Measurements from ENCODE around the gene FAM222A. TPM values are rescaled to one million over a fixed set of nuclear protein-coding genes. Genes with fewer than 3 reads are reported as not detected.

Gene FAM222A
- polyA plus RNA-seq, 1 donor from 2014 or later, result 8.5 TPM

DNA sequence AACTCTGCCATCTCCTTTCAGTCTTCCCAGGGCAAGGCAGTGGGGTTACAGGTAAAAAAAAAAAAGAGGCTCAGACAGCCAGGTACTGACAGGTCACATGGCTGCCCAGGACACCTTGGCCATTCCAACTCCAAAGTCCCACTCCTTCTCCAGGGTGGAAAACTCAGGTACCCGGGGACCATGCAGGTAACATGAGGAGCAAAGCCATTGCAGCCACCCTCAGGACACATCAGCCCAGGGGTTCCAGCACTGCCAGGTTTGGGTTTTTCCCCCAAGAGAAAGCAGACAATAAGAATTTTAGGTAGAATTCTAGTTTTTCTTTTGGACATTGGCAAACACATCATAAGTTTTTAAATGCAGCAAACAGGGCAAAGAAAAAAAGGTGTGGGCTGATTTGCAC, 15.3 kb downstream of the FAM222A start:
- Histone ChIP-seq H3K4me2 (ENCODE audit: low read length) (no peak overlapping the region), H3K9ac (ENCODE audit: low read length) (no peak overlapping the region), H4K20me1 (ENCODE audit: insufficient read depth) (no peaks in the 10 kb centered on the region), H3K36me3 (ENCODE audit: insufficient read depth, low read length) (no peaks in the 10 kb centered on the region), H3K9me2 (ENCODE audit: insufficient read depth, low read length) (no peaks in the 10 kb centered on the region), H3K79me2 (replicated peaks; ENCODE audit: insufficient read depth, low read length) (peaks cover 38% of the 10 kb centered on the region), H3K27me3 (ENCODE audit: insufficient read depth, low read depth, low read length) (no peaks in the 10 kb centered on the region), H3K27ac (ENCODE audit: low read length) (no peak overlapping the region), H3K9me3 (ENCODE audit: low read length) (no peaks in the 10 kb centered on the region), H3F3A (ENCODE audit: insufficient read depth, low read length, poor library complexity, severe bottlenecking) (no peaks in the 10 kb centered on the region), H3K4me3 (ENCODE audit: low read length) (no peak overlapping the region), H2AFZ (ENCODE audit: low read depth, low read length) (no peak overlapping the region)
- TF ChIP-seq EZH2 (IDR thresholded peaks at IDR 0.05; ENCODE audit: borderline replicate concordance, insufficient read depth, low read length, poor library complexity, severe bottlenecking), result no peak
- TF ChIP-seq TAF1 (IDR thresholded peaks at IDR 0.05; ENCODE audit: low read depth), result no peak
- no peak for TF ChIP-seq RAD21 (conservative IDR thresholded peaks at IDR 0.05)
- no peak for TF ChIP-seq SMC3 (conservative IDR thresholded peaks at IDR 0.05; ENCODE audit: poor library complexity)
- TF ChIP-seq POLR2AphosphoS5 (IDR thresholded peaks at IDR 0.05), result no peak
- TF ChIP-seq, protein P1, sequence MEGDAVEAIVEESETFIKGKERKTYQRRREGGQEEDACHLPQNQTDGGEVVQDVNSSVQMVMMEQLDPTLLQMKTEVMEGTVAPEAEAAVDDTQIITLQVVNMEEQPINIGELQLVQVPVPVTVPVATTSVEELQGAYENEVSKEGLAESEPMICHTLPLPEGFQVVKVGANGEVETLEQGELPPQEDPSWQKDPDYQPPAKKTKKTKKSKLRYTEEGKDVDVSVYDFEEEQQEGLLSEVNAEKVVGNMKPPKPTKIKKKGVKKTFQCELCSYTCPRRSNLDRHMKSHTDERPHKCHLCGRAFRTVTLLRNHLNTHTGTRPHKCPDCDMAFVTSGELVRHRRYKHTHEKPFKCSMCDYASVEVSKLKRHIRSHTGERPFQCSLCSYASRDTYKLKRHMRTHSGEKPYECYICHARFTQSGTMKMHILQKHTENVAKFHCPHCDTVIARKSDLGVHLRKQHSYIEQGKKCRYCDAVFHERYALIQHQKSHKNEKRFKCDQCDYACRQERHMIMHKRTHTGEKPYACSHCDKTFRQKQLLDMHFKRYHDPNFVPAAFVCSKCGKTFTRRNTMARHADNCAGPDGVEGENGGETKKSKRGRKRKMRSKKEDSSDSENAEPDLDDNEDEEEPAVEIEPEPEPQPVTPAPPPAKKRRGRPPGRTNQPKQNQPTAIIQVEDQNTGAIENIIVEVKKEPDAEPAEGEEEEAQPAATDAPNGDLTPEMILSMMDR (IDR thresholded peaks at IDR 0.05; ENCODE audit: poor library complexity, severe bottlenecking), result no peak
- TF ChIP-seq MXI1 (conservative IDR thresholded peaks at IDR 0.05; ENCODE audit: poor library complexity, severe bottlenecking), result no peak
- TF ChIP-seq, protein P2, sequence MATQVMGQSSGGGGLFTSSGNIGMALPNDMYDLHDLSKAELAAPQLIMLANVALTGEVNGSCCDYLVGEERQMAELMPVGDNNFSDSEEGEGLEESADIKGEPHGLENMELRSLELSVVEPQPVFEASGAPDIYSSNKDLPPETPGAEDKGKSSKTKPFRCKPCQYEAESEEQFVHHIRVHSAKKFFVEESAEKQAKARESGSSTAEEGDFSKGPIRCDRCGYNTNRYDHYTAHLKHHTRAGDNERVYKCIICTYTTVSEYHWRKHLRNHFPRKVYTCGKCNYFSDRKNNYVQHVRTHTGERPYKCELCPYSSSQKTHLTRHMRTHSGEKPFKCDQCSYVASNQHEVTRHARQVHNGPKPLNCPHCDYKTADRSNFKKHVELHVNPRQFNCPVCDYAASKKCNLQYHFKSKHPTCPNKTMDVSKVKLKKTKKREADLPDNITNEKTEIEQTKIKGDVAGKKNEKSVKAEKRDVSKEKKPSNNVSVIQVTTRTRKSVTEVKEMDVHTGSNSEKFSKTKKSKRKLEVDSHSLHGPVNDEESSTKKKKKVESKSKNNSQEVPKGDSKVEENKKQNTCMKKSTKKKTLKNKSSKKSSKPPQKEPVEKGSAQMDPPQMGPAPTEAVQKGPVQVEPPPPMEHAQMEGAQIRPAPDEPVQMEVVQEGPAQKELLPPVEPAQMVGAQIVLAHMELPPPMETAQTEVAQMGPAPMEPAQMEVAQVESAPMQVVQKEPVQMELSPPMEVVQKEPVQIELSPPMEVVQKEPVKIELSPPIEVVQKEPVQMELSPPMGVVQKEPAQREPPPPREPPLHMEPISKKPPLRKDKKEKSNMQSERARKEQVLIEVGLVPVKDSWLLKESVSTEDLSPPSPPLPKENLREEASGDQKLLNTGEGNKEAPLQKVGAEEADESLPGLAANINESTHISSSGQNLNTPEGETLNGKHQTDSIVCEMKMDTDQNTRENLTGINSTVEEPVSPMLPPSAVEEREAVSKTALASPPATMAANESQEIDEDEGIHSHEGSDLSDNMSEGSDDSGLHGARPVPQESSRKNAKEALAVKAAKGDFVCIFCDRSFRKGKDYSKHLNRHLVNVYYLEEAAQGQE (IDR thresholded peaks at IDR 0.05; ENCODE audit: borderline replicate concordance), result no peak
- no peak for TF ChIP-seq EP300 (conservative IDR thresholded peaks at IDR 0.05; ENCODE audit: poor library complexity, severe bottlenecking)

DNA sequence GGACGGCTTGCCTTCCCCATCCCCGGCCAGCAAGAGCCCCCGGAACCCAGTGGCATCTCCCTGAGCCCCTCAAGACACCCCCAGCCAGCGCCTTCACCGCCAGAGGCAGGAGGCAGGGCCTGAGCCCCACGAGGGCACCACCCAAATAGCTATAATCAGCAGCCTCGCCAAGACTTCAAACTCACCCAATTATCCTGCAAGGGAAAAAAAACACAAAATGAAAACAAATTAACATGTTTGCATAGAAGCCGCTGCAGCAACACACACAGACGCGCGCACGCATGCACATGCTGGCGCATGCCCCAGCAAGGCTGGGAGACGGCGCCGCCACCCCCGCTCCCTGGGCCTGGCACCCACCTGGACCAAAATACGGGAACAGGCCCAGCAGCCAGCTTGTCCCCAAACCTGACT, 15.8 kb downstream of the FAM222A start:
- TF ChIP-seq RAD21 (conservative IDR thresholded peaks at IDR 0.05) (no peak), SMC3 (conservative IDR thresholded peaks at IDR 0.05; ENCODE audit: poor library complexity) (no peak), TAF1 (IDR thresholded peaks at IDR 0.05; ENCODE audit: low read depth) (no peak)
- TF ChIP-seq, protein P1 (IDR thresholded peaks at IDR 0.05; ENCODE audit: poor library complexity, severe bottlenecking), result no peak
- TF ChIP-seq, protein P2 (IDR thresholded peaks at IDR 0.05; ENCODE audit: borderline replicate concordance), result no peak
- H3K27me3 ChIP-seq (ENCODE audit: insufficient read depth, low read depth, low read length), result no peaks in the 10 kb centered on the region
- H3K4me2 ChIP-seq (ENCODE audit: low read length), result no peak overlapping the region
- no peak overlapping the region for H3K4me3 ChIP-seq (ENCODE audit: low read length)
- no peak overlapping the region for H2AFZ ChIP-seq (ENCODE audit: low read depth, low read length)
- H3K9me2 ChIP-seq (ENCODE audit: insufficient read depth, low read length), result no peaks in the 10 kb centered on the region
- no peaks in the 10 kb centered on the region for H4K20me1 ChIP-seq (ENCODE audit: insufficient read depth)
- no peaks in the 10 kb centered on the region for H3F3A ChIP-seq (ENCODE audit: insufficient read depth, low read length, poor library complexity, severe bottlenecking)
- no peak overlapping the region for H3K27ac ChIP-seq (ENCODE audit: low read length)
- H3K36me3 ChIP-seq (ENCODE audit: insufficient read depth, low read length), result no peaks in the 10 kb centered on the region
- H3K79me2 ChIP-seq (replicated peaks; ENCODE audit: insufficient read depth, low read length), result peaks cover 35% of the 10 kb centered on the region
- no peaks in the 10 kb centered on the region for H3K9me3 ChIP-seq (ENCODE audit: low read length)
- no peak overlapping the region for H3K9ac ChIP-seq (ENCODE audit: low read length)

Measured in neural cell (in vitro differentiated cells).